ENCODE measurements around the gene SESTD1. TPM values are rescaled to one million over a fixed set of nuclear protein-coding genes. Genes with fewer than 3 reads are reported as not detected.

The SESTD1 gene
- total RNA-seq, 2 donors from 2014 or later = 7.7 to 35.4 TPM

GRCh38 chr2:179082697-179083096 is 181.9 kb downstream of the SESTD1 start:
- WGBS = 73% methylated on average over 2 of the region's 2 CpGs
- TF ChIP-seq POLR2A (IDR thresholded peaks at IDR 0.05) = no peak
- TF ChIP-seq CTCF (IDR thresholded peaks at IDR 0.05) = no peak
- DNase-seq (ENCODE audit: low spot score) = no peak
- no peak overlapping the region for H3K4me3 ChIP-seq
- no peaks in the 10 kb centered on the region for H3K27me3 ChIP-seq (replicated peaks; ENCODE audit: insufficient read depth)
- no peaks in the 10 kb centered on the region for H3K4me1 ChIP-seq (replicated peaks)
- H3K36me3 ChIP-seq = no peaks in the 10 kb centered on the region
- no peak overlapping the region for H3K27ac ChIP-seq
- H3K9me3 ChIP-seq = no peaks in the 10 kb centered on the region
- intact Hi-C loops (cut with DNase I) = no loop called here

- H3K27me3 ChIP-seq (replicated peaks; ENCODE audit: insufficient read depth) = no peaks in the 10 kb centered on the region
- no peaks in the 10 kb centered on the region for H3K4me1 ChIP-seq (replicated peaks)
- TF ChIP-seq POLR2AphosphoS5 (IDR thresholded peaks at IDR 0.05) = no peak
- no peak for TF ChIP-seq POLR2A (IDR thresholded peaks at IDR 0.05)
- no peak for TF ChIP-seq CTCF (IDR thresholded peaks at IDR 0.05)
- H3K9me3 ChIP-seq = no peaks in the 10 kb centered on the region
- no peaks in the 10 kb centered on the region for H3K36me3 ChIP-seq
- intact Hi-C loops (cut with DNase I) = no loop called here
- DNase-seq (ENCODE audit: low spot score) = no peak
- H3K27ac ChIP-seq = no peak overlapping the region
- no peak overlapping the region for H3K4me3 ChIP-seq
Observed at GRCh38 chr2:179081954-179082353, 182.7 kb downstream of the SESTD1 start.

GRCh38 chr2:179072527-179072926 is 192.1 kb downstream of the SESTD1 start:
- intact Hi-C loops (cut with DNase I) = no loop called here
- no peaks in the 10 kb centered on the region for H3K27me3 ChIP-seq (replicated peaks; ENCODE audit: insufficient read depth)
- H3K4me3 ChIP-seq = no peak overlapping the region
- H3K4me1 ChIP-seq (replicated peaks) = no peaks in the 10 kb centered on the region
- no peak for DNase-seq (ENCODE audit: low spot score)
- TF ChIP-seq POLR2A (IDR thresholded peaks at IDR 0.05) (no peak), POLR2AphosphoS5 (IDR thresholded peaks at IDR 0.05) (no peak), CTCF (IDR thresholded peaks at IDR 0.05) (no peak)
- no peaks in the 10 kb centered on the region for H3K9me3 ChIP-seq
- H3K36me3 ChIP-seq = no peaks in the 10 kb centered on the region
- WGBS = 51% methylated on average over 3 of the region's 3 CpGs
- no peak overlapping the region for H3K27ac ChIP-seq

GRCh38 chr2:179071810-179072355 is 192.7 kb downstream of the SESTD1 start:
- DNase-seq (ENCODE audit: low spot score) = no peak
- 63% methylated on average over 3 of the region's 3 CpGs for WGBS
- intact Hi-C loops (cut with DNase I) = no loop called here
- Histone ChIP-seq H3K9me3 (no peaks in the 10 kb centered on the region), H3K4me3 (no peak overlapping the region), H3K36me3 (no peaks in the 10 kb centered on the region), H3K27ac (no peak overlapping the region), H3K4me1 (replicated peaks) (no peaks in the 10 kb centered on the region), H3K27me3 (replicated peaks; ENCODE audit: insufficient read depth) (no peaks in the 10 kb centered on the region)
- no peak for TF ChIP-seq CTCF (IDR thresholded peaks at IDR 0.05)
- no peak for TF ChIP-seq POLR2AphosphoS5 (IDR thresholded peaks at IDR 0.05)
- TF ChIP-seq POLR2A (IDR thresholded peaks at IDR 0.05) = no peak

- Histone ChIP-seq H3K4me1 (replicated peaks) (no peaks in the 10 kb centered on the region), H3K4me3 (no peak overlapping the region), H3K27ac (no peak overlapping the region), H3K27me3 (replicated peaks; ENCODE audit: insufficient read depth) (no peaks in the 10 kb centered on the region), H3K36me3 (no peaks in the 10 kb centered on the region), H3K9me3 (no peaks in the 10 kb centered on the region)
- 69% methylated on average over 2 of the region's 2 CpGs for WGBS
- TF ChIP-seq CTCF (IDR thresholded peaks at IDR 0.05) (no peak), POLR2A (IDR thresholded peaks at IDR 0.05) (no peak), POLR2AphosphoS5 (IDR thresholded peaks at IDR 0.05) (no peak)
- DNase-seq (ENCODE audit: low spot score) = no peak
- intact Hi-C loops (cut with DNase I) = no loop called here
Observed at GRCh38 chr2:179070895-179071294, 193.7 kb downstream of the SESTD1 start.

All from prostate gland (tissue), 2 donors.